GM23338 (cell line): ENCODE measurements around the gene THYN1. TPM values are rescaled to one million over a fixed set of nuclear protein-coding genes. Genes with fewer than 3 reads are reported as not detected.

ENCODE experiments used
- ATAC-seq: fragments of 200-7000 bp; cut with Tn5 transposase; 3 replicates; pipeline ENCODE4 v1.9.1; 2020
- DNase-seq: peaks from one replicate; pipeline ENCODE4 v3.0.0-alpha.2; 2015; ENCODE audit warnings: low spot score
- H2AFZ ChIP-seq: fragments of 200-600 bp; sonication (generic); 2 replicates; pipeline ENCODE4 v1.8.0; 2016; ENCODE audit warnings: antibody characterized with exemption, mild to moderate bottlenecking, moderate library complexity
- H3F3A ChIP-seq: fragments of 200-600 bp; sonication (generic); replicated peaks from 2 replicates; pipeline ENCODE4 v1.8.0; 2017; ENCODE audit warnings: antibody characterized with exemption, mixed run types, low read depth
- H3K27ac ChIP-seq: fragments of 200-600 bp; sonication (generic); 2 replicates; pipeline ENCODE4 v1.6.1; 2016; ENCODE audit warnings: low read depth
- H3K27me3 ChIP-seq: fragments of 200-600 bp; sonication (generic); 2 replicates; pipeline ENCODE4 v1.8.0; 2016; ENCODE audit warnings: mild to moderate bottlenecking, mixed run types, moderate library complexity; ENCODE audit not compliant: insufficient read depth
- H3K36me3 ChIP-seq: fragments of 200-600 bp; sonication (generic); 2 replicates; pipeline ENCODE4 v1.8.0; 2016; ENCODE audit warnings: mild to moderate bottlenecking; ENCODE audit not compliant: insufficient read depth
- H3K4me1 ChIP-seq: fragments of 200-600 bp; sonication (generic); 2 replicates; pipeline ENCODE4 v1.8.0; 2016; ENCODE audit warnings: mild to moderate bottlenecking, moderate library complexity; ENCODE audit not compliant: insufficient read depth
- H3K4me2 ChIP-seq: fragments of 200-600 bp; sonication (generic); 2 replicates; pipeline ENCODE4 v1.7.1; 2017; ENCODE audit warnings: mixed run types
- H3K4me3 ChIP-seq: fragments of 200-600 bp; sonication (generic); 2 replicates; pipeline ENCODE4 v1.6.1; 2016; ENCODE audit warnings: mixed run types
- H3K79me2 ChIP-seq: fragments of 200-600 bp; sonication (generic); replicated peaks from 2 replicates; pipeline ENCODE4 v1.8.0; 2017; ENCODE audit warnings: mild to moderate bottlenecking; ENCODE audit not compliant: insufficient read depth
- H3K9me2 ChIP-seq: fragments of 200-600 bp; sonication (generic); 2 replicates; pipeline ENCODE4 v1.8.0; 2017; ENCODE audit not compliant: insufficient read depth
- H4K20me1 ChIP-seq: fragments of 200-600 bp; sonication (generic); replicated peaks from 2 replicates; pipeline ENCODE4 v1.8.0; 2017; ENCODE audit warnings: mild to moderate bottlenecking; ENCODE audit not compliant: insufficient read depth
- H3K27ac Mint-ChIP-seq: 2 replicates; pipeline ENCODE4 v1.8.0; 2020; ENCODE audit warnings: inconsistent platforms, mild to moderate bottlenecking, moderate library complexity, mixed read lengths
- H3K27me3 Mint-ChIP-seq: 3 replicates; pipeline ENCODE4 v1.8.0; 2022; ENCODE audit warnings: low read depth, mild to moderate bottlenecking, moderate library complexity, mixed read lengths, inconsistent platforms; ENCODE audit not compliant: insufficient read depth, poor library complexity
- H3K36me3 Mint-ChIP-seq: 3 replicates; pipeline ENCODE4 v1.8.0; 2021; ENCODE audit warnings: low read depth, mild to moderate bottlenecking, inconsistent platforms, moderate library complexity, mixed read lengths
- H3K4me1 Mint-ChIP-seq: 3 replicates; pipeline ENCODE4 v1.8.0; 2020; ENCODE audit warnings: mild to moderate bottlenecking, inconsistent platforms, mixed read lengths
- H3K4me3 Mint-ChIP-seq: 3 replicates; pipeline ENCODE4 v1.8.0; 2021; ENCODE audit warnings: moderate library complexity, mild to moderate bottlenecking, inconsistent platforms, mixed read lengths
- H3K9me3 Mint-ChIP-seq: 3 replicates; pipeline ENCODE4 v1.8.0; 2020; ENCODE audit warnings: moderate library complexity, mild to moderate bottlenecking, inconsistent platforms, mixed read lengths
- CREB1 ChIP-seq: fragments of 250-450 bp; sonication (Bioruptor Pico); IDR thresholded peaks from 2 replicates; pipeline ENCODE4 v1.5.0; 2020; ENCODE audit warnings: low read depth, mild to moderate bottlenecking, moderate library complexity
- CTCF ChIP-seq, 2 experiments: fragments of 200-600 bp in 1 of 2; sonication (generic) in 1 of 2; conservative IDR thresholded peaks; 2 replicates each; pipeline versions ENCODE4 v1.5.1 to v1.6.1; 2016 to 2017; ENCODE audit warnings: antibody characterized with exemption in 2 of 2, low read depth in 2 of 2, mild to moderate bottlenecking in 2 of 2, moderate library complexity in 1 of 2
- JUNB ChIP-seq: IDR thresholded peaks from one replicate; pipeline ENCODE4 v1.6.1; 2016; ENCODE audit warnings: antibody characterized with exemption; ENCODE audit not compliant: unreplicated experiment
- NANOG ChIP-seq: IDR thresholded peaks from 2 replicates; pipeline ENCODE4 v1.6.1; 2016; ENCODE audit warnings: antibody characterized with exemption, borderline replicate concordance
- POLR2AphosphoS5 ChIP-seq: IDR thresholded peaks from 2 replicates; pipeline ENCODE4 v1.6.1; 2016; ENCODE audit warnings: antibody characterized with exemption, low read depth
- REST ChIP-seq: IDR thresholded peaks from one replicate; pipeline ENCODE4 v1.6.1; 2018; ENCODE audit warnings: antibody characterized with exemption; ENCODE audit not compliant: unreplicated experiment
- STAT1 ChIP-seq: IDR thresholded peaks from one replicate; pipeline ENCODE4 v1.6.1; 2016; ENCODE audit warnings: antibody characterized with exemption; ENCODE audit not compliant: unreplicated experiment
- ZNF114 ChIP-seq: fragments of 250-450 bp; sonication (Bioruptor Pico); IDR thresholded peaks from 2 replicates; pipeline ENCODE4 v1.5.0; 2020; ENCODE audit warnings: mild to moderate bottlenecking, moderate library complexity
- ZNF331 ChIP-seq: fragments of 250-450 bp; sonication (Bioruptor Pico); IDR thresholded peaks from 2 replicates; pipeline ENCODE4 v1.5.0; 2020; ENCODE audit warnings: low read depth, mild to moderate bottlenecking, moderate library complexity
- ZNF462 ChIP-seq: fragments of 250-450 bp; sonication (Bioruptor Pico); IDR thresholded peaks from 2 replicates; pipeline ENCODE4 v1.5.0; 2020; ENCODE audit warnings: mild to moderate bottlenecking, moderate library complexity
- polyA plus RNA-seq: library from polyadenylated mRNA; unstranded; fragments of >200 nt; fragmentation: Nextera tagmentation; extraction: Ambion mirVana; gene quantifications from 2 replicates; pipeline ENCODE4 v1.2.1, GENCODE V29; 2016
- total RNA-seq: library from RNA; depleted of rRNA; stranded (reverse); fragments of >200 nt; shearing (Covaris generic); gene quantifications from 2 replicates; pipeline ENCODE4 v1.2.3, GENCODE V29; 2014

The THYN1 gene
- total and polyA plus RNA-seq, 2 experiments from 2014 or later: 116 to 216 TPM

GRCh38 chr11:134293119-134294113, 40.3 kb upstream of the THYN1 start:
- Mint-ChIP-seq H3K27me3 (peaks cover 9% of the 10 kb centered on the region), H3K36me3 (peaks cover 68% of the 10 kb centered on the region), H3K27ac (no peak overlapping the region; the same call in 1 of the 2 replicates), H3K4me3 (no peak overlapping the region), H3K4me1 (peaks cover 16% of the 10 kb centered on the region), H3K9me3 (no peaks in the 10 kb centered on the region)
- no peak overlapping the region for H2AFZ ChIP-seq
- H3K9me2 ChIP-seq: no peaks in the 10 kb centered on the region
- no peak for DNase-seq
- no peak overlapping the region for H3K4me2 ChIP-seq
- no peaks in the 10 kb centered on the region for H3K27me3 ChIP-seq
- H3K27ac ChIP-seq: no peak overlapping the region
- H3K4me3 ChIP-seq: no peak overlapping the region
- no peaks in the 10 kb centered on the region for H3K4me1 ChIP-seq
- no peaks in the 10 kb centered on the region for H3F3A ChIP-seq
- H3K79me2 ChIP-seq: no peaks in the 10 kb centered on the region
- TF ChIP-seq ZNF114 (CRISPR knock-in tag): no peak
- no peak for TF ChIP-seq NANOG
- TF ChIP-seq REST: no peak
- no peak for TF ChIP-seq CTCF (conservative IDR thresholded peaks at IDR 0.05; ENCODE audit: low read depth in 2 of 2)
- no peak for TF ChIP-seq ZNF331 (CRISPR knock-in tag)
- no peak for TF ChIP-seq STAT1
- TF ChIP-seq JUNB: no peak
- ATAC-seq: no peak
- H4K20me1 ChIP-seq: no peaks in the 10 kb centered on the region
- peaks cover 18% of the 10 kb centered on the region for H3K36me3 ChIP-seq

GRCh38 chr11:134292661-134293060, 39.5 kb upstream of the THYN1 start:
- Histone ChIP-seq H4K20me1 (no peaks in the 10 kb centered on the region), H3K4me1 (0 out of 2 replicates have a peak, but pooled peaks cover 4% of the 10 kb centered on the region), H3K36me3 (peaks cover 18% of the 10 kb centered on the region), H2AFZ (no peak overlapping the region), H3K79me2 (no peaks in the 10 kb centered on the region), H3K4me2 (no peak overlapping the region), H3F3A (no peaks in the 10 kb centered on the region), H3K4me3 (no peak overlapping the region), H3K9me2 (no peaks in the 10 kb centered on the region), H3K27ac (no peak overlapping the region), H3K27me3 (no peaks in the 10 kb centered on the region)
- Mint-ChIP-seq H3K4me1 (peaks cover 22% of the 10 kb centered on the region), H3K9me3 (no peaks in the 10 kb centered on the region), H3K4me3 (no peak overlapping the region), H3K36me3 (peaks cover 68% of the 10 kb centered on the region), H3K27me3 (peaks cover 9% of the 10 kb centered on the region), H3K27ac (no peak overlapping the region; the same call in 1 of the 2 replicates)
- no peak for ATAC-seq
- DNase-seq: no peak
- TF ChIP-seq ZNF114 (CRISPR knock-in tag) (no peak), ZNF462 (no peak), CREB1 (CRISPR knock-in tag) (no peak), POLR2AphosphoS5 (no peak)
